GM12801 (cell line): Measurements from ENCODE around the gene SART3.

Experiments
- CTCF ChIP-seq: IDR thresholded peaks from one replicate; pipeline ENCODE4 v1.5.1; 2011; ENCODE audit warnings: control low read depth; ENCODE audit not compliant: insufficient read length; ENCODE audit errors: extremely low read depth

The SART3 gene

GRCh38 chr12:108581311-108582227 is 20.6 kb upstream of the SART3 start:
- TF ChIP-seq CTCF = no peak

- TF ChIP-seq CTCF = no peak
Observed at GRCh38 chr12:108580531-108580930, 19.6 kb upstream of the SART3 start.

- TF ChIP-seq CTCF = no peak
Observed at GRCh38 chr12:108578813-108579212, 17.8 kb upstream of the SART3 start.

- no peak for TF ChIP-seq CTCF
Observed at GRCh38 chr12:108578264-108578663, 17.3 kb upstream of the SART3 start.

GRCh38 chr12:108577458-108577857 is 16.5 kb upstream of the SART3 start:
- no peak for TF ChIP-seq CTCF

GRCh38 chr12:108576660-108577234 is 15.8 kb upstream of the SART3 start:
- TF ChIP-seq CTCF = no peak

GRCh38 chr12:108575199-108575912 is 14.4 kb upstream of the SART3 start:
- TF ChIP-seq CTCF = no peak
